ENCODE data around the gene CROCC2.

DNA sequence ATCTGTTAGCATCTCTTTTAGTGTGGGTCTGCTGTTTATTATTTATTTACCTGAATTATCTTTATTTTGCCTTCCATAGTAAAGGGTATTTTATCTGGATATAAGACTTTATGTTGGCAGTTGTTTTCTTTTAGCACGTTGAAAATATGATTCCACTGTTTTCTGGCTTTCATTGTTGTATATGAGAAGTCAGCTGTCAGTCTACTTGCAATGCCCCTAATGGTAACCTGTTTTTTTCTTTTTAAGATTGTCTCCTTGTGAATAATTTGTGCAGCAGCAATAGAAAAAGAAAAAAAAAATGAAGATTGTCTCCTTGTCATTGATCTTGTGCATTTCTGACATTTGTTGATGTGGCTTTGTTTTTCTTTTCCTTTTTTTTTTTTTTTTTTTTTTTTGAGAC, 119.5 kb downstream of the CROCC2 start:
- TF ChIP-seq, protein P1, sequence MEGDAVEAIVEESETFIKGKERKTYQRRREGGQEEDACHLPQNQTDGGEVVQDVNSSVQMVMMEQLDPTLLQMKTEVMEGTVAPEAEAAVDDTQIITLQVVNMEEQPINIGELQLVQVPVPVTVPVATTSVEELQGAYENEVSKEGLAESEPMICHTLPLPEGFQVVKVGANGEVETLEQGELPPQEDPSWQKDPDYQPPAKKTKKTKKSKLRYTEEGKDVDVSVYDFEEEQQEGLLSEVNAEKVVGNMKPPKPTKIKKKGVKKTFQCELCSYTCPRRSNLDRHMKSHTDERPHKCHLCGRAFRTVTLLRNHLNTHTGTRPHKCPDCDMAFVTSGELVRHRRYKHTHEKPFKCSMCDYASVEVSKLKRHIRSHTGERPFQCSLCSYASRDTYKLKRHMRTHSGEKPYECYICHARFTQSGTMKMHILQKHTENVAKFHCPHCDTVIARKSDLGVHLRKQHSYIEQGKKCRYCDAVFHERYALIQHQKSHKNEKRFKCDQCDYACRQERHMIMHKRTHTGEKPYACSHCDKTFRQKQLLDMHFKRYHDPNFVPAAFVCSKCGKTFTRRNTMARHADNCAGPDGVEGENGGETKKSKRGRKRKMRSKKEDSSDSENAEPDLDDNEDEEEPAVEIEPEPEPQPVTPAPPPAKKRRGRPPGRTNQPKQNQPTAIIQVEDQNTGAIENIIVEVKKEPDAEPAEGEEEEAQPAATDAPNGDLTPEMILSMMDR (IDR thresholded peaks at IDR 0.05) = no peak
- TF ChIP-seq POLR2A (IDR thresholded peaks at IDR 0.05) = no peak
